ENCODE data around the gene PRSS2. TPM values are rescaled to one million over a fixed set of nuclear protein-coding genes. Genes with fewer than 3 reads are reported as not detected.
"Not testable (repeated sequence)": the region's sequence is repeated elsewhere in the genome, so short reads cannot be mapped to it uniquely, and the experiment has no call there.

Gene PRSS2
- total and polyA plus RNA-seq, 4 donors, result 9.3 to 24.4 (median 15.5) TPM

GRCh38 chr7:142768885-142769284, 1.9 kb upstream of the PRSS2 start:
- H3K27me3 ChIP-seq (ENCODE audit: control insufficient read depth in 1 of 2, insufficient read depth in 2 of 2, low read length in 1 of 2); H3K4me3 ChIP-seq (ENCODE audit: low read length in 2 of 2); ATAC-seq (ENCODE audit: low FRiP score); H3K27ac ChIP-seq (ENCODE audit: low read depth in 1 of 2, low read length in 2 of 2); H3K4me1 ChIP-seq (ENCODE audit: control insufficient read depth in 1 of 2, insufficient read depth in 2 of 2, low read length in 2 of 2); H3K36me3 ChIP-seq (ENCODE audit: control insufficient read depth in 1 of 2, insufficient read depth in 2 of 2, low read length in 1 of 2); DNase-seq; intact Hi-C loops (cut with DNase I); H3K9me3 ChIP-seq (ENCODE audit: control insufficient read depth, low read length): not testable (repeated sequence)
- 73 to 77% methylated on average over 3 of the region's 3 CpGs for WGBS, 2 donors

DNA sequence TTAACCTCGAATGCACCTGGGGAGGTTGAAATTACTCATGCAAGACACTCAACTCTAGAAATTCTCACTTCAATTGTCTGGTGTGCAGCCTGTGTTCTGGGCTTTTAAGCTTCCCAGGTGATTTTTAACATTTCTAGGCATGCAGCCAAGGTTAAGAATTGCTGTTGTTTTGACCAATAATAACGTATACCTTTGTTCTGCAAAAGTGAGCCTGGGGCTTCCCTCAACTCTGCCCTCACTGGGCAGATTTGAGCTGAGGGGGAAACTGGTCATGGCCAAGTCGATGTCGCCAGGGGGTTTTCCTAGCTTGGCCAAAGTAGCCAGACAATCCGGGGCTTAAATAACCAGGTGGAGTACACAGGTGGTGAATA, 568 bp downstream of the PRSS2 start:
- ATAC-seq (ENCODE audit: low FRiP score) (no peak), DNase-seq (no peak)
- H3K4me3 ChIP-seq (ENCODE audit: low read length in 2 of 2), result no peak overlapping the region
- no peaks in the 10 kb centered on the region for H3K36me3 ChIP-seq (ENCODE audit: control insufficient read depth in 1 of 2, insufficient read depth in 2 of 2, low read length in 1 of 2)
- H3K9me3 ChIP-seq (ENCODE audit: control insufficient read depth, low read length), result no peaks in the 10 kb centered on the region
- 79 to 87% methylated on average over 5 of the region's 5 CpGs for WGBS, 2 donors
- no peaks in the 10 kb centered on the region for H3K4me1 ChIP-seq (ENCODE audit: control insufficient read depth in 1 of 2, insufficient read depth in 2 of 2, low read length in 2 of 2)
- intact Hi-C loops (cut with DNase I), result no loop called here
- H3K27me3 ChIP-seq (ENCODE audit: control insufficient read depth in 1 of 2, insufficient read depth in 2 of 2, low read length in 1 of 2), result no peaks in the 10 kb centered on the region
- no peak overlapping the region for H3K27ac ChIP-seq (ENCODE audit: low read depth in 1 of 2, low read length in 2 of 2)

DNA sequence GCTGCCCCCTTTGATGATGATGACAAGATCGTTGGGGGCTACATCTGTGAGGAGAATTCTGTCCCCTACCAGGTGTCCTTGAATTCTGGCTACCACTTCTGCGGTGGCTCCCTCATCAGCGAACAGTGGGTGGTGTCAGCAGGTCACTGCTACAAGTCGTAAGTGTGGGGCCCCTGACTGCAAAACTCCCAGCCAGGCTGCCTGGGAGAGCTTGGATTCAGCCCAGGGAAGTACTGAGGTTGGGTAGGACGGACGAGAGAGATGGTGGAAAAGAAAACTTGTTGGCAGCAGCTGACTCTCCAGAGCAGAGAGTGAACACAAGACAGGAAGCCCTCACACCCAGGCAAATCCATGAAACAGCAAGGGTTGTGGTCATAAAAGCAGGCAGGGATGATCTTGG, 1.3 kb downstream of the PRSS2 start:
- no peak overlapping the region for H3K27ac ChIP-seq (ENCODE audit: low read depth in 1 of 2, low read length in 2 of 2)
- no peak overlapping the region for H3K4me3 ChIP-seq (ENCODE audit: low read length in 2 of 2)
- 44 to 60% methylated on average over 6 of the region's 6 CpGs for WGBS, 2 donors
- ATAC-seq (ENCODE audit: low FRiP score) (no peak), DNase-seq (no peak)
- no peaks in the 10 kb centered on the region for H3K9me3 ChIP-seq (ENCODE audit: control insufficient read depth, low read length)
- intact Hi-C loops (cut with DNase I), result no loop called here
- H3K4me1 ChIP-seq (ENCODE audit: control insufficient read depth in 1 of 2, insufficient read depth in 2 of 2, low read length in 2 of 2), result no peaks in the 10 kb centered on the region
- no peaks in the 10 kb centered on the region for H3K27me3 ChIP-seq (ENCODE audit: control insufficient read depth in 1 of 2, insufficient read depth in 2 of 2, low read length in 1 of 2)
- no peaks in the 10 kb centered on the region for H3K36me3 ChIP-seq (ENCODE audit: control insufficient read depth in 1 of 2, insufficient read depth in 2 of 2, low read length in 1 of 2)

DNA sequence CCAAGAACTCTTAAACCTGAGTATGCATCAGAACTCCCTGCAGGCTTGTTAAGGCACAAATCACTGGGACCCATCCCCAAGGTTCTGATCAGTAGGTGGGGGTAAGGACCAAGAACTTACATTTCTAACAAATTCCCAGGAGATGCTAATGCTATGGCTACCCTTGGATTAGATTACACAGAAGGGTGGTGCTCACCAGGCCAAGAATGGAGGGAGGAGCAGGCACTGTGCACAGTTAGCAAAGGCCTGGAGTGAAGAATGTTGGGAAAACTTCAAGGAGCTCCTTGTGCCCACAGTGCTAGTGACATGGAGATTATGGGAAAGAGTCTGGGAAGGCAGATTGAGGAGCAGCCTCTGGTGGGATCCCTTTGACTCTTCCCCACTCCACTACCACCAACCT, 1.9 kb downstream of the PRSS2 start:
- H3K4me3 ChIP-seq (ENCODE audit: low read length in 2 of 2), result no peak overlapping the region
- H3K27ac ChIP-seq (ENCODE audit: low read depth in 1 of 2, low read length in 2 of 2), result no peak overlapping the region
- intact Hi-C loops (cut with DNase I), result no loop called here
- no peaks in the 10 kb centered on the region for H3K4me1 ChIP-seq (ENCODE audit: control insufficient read depth in 1 of 2, insufficient read depth in 2 of 2, low read length in 2 of 2)
- DNase-seq (no peak), ATAC-seq (ENCODE audit: low FRiP score) (no peak)
- H3K9me3 ChIP-seq (ENCODE audit: control insufficient read depth, low read length), result no peaks in the 10 kb centered on the region
- H3K27me3 ChIP-seq (ENCODE audit: control insufficient read depth in 1 of 2, insufficient read depth in 2 of 2, low read length in 1 of 2), result no peaks in the 10 kb centered on the region
- no peaks in the 10 kb centered on the region for H3K36me3 ChIP-seq (ENCODE audit: control insufficient read depth in 1 of 2, insufficient read depth in 2 of 2, low read length in 1 of 2)

DNA sequence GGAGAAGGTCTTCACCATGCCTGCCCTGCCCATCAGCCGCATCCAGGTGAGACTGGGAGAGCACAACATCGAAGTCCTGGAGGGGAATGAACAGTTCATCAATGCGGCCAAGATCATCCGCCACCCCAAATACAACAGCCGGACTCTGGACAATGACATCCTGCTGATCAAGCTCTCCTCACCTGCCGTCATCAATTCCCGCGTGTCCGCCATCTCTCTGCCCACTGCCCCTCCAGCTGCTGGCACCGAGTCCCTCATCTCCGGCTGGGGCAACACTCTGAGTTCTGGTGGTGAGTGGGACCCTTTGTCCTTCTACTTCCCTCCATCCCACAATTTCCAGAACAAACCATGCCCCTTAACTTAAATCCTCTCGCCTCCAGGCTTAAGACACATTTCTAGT, 2.5 kb downstream of the PRSS2 start:
- intact Hi-C loops (cut with DNase I), result no loop called here
- DNase-seq (no peak), ATAC-seq (ENCODE audit: low FRiP score) (no peak)
- H3K4me3 ChIP-seq (ENCODE audit: low read length in 2 of 2), result no peak overlapping the region
- H3K9me3 ChIP-seq (ENCODE audit: control insufficient read depth, low read length), result no peaks in the 10 kb centered on the region
- WGBS, 2 donors, result 83 to 98% methylated on average over 12 of the region's 12 CpGs
- H3K4me1 ChIP-seq (ENCODE audit: control insufficient read depth in 1 of 2, insufficient read depth in 2 of 2, low read length in 2 of 2), result no peaks in the 10 kb centered on the region
- no peak overlapping the region for H3K27ac ChIP-seq (ENCODE audit: low read depth in 1 of 2, low read length in 2 of 2)
- H3K27me3 ChIP-seq (ENCODE audit: control insufficient read depth in 1 of 2, insufficient read depth in 2 of 2, low read length in 1 of 2), result no peaks in the 10 kb centered on the region
- no peaks in the 10 kb centered on the region for H3K36me3 ChIP-seq (ENCODE audit: control insufficient read depth in 1 of 2, insufficient read depth in 2 of 2, low read length in 1 of 2)

- no peak for DNase-seq
- Histone ChIP-seq H3K27ac (ENCODE audit: low read depth in 1 of 2, low read length in 2 of 2) (no peak overlapping the region), H3K27me3 (ENCODE audit: control insufficient read depth in 1 of 2, insufficient read depth in 2 of 2, low read length in 1 of 2) (no peaks in the 10 kb centered on the region), H3K9me3 (ENCODE audit: control insufficient read depth, low read length) (no peaks in the 10 kb centered on the region), H3K4me1 (ENCODE audit: control insufficient read depth in 1 of 2, insufficient read depth in 2 of 2, low read length in 2 of 2) (no peaks in the 10 kb centered on the region), H3K4me3 (ENCODE audit: low read length in 2 of 2) (no peak overlapping the region), H3K36me3 (ENCODE audit: control insufficient read depth in 1 of 2, insufficient read depth in 2 of 2, low read length in 1 of 2) (no peaks in the 10 kb centered on the region)
- no peak for ATAC-seq (ENCODE audit: low FRiP score)
- intact Hi-C loops (cut with DNase I), result no loop called here
- 75 to 95% methylated on average over 4 of the region's 4 CpGs for WGBS, 2 donors
These were observed 3.4 kb downstream of the PRSS2 start for GRCh38 chr7:142773937-142774744.

- H3K9me3 ChIP-seq (ENCODE audit: control insufficient read depth, low read length), result no peaks in the 10 kb centered on the region
- 23 to 35% methylated on average over 8 of the region's 8 CpGs for WGBS, 2 donors
- H3K4me3 ChIP-seq (ENCODE audit: low read length in 2 of 2), result no peak overlapping the region
- H3K36me3 ChIP-seq (ENCODE audit: control insufficient read depth in 1 of 2, insufficient read depth in 2 of 2, low read length in 1 of 2), result no peaks in the 10 kb centered on the region
- ATAC-seq (ENCODE audit: low FRiP score), result no peak
- H3K27me3 ChIP-seq (ENCODE audit: control insufficient read depth in 1 of 2, insufficient read depth in 2 of 2, low read length in 1 of 2), result no peaks in the 10 kb centered on the region
- intact Hi-C loops (cut with DNase I), result no loop called here
- DNase-seq, result no peak
- H3K27ac ChIP-seq (ENCODE audit: low read depth in 1 of 2, low read length in 2 of 2), result peak overlapping the region in 1 of 2 donors; percentile 8
- H3K4me1 ChIP-seq (ENCODE audit: control insufficient read depth in 1 of 2, insufficient read depth in 2 of 2, low read length in 2 of 2), result no peaks in the 10 kb centered on the region
These were observed 4.1 kb downstream of the PRSS2 start for GRCh38 chr7:142774826-142775225.

DNA sequence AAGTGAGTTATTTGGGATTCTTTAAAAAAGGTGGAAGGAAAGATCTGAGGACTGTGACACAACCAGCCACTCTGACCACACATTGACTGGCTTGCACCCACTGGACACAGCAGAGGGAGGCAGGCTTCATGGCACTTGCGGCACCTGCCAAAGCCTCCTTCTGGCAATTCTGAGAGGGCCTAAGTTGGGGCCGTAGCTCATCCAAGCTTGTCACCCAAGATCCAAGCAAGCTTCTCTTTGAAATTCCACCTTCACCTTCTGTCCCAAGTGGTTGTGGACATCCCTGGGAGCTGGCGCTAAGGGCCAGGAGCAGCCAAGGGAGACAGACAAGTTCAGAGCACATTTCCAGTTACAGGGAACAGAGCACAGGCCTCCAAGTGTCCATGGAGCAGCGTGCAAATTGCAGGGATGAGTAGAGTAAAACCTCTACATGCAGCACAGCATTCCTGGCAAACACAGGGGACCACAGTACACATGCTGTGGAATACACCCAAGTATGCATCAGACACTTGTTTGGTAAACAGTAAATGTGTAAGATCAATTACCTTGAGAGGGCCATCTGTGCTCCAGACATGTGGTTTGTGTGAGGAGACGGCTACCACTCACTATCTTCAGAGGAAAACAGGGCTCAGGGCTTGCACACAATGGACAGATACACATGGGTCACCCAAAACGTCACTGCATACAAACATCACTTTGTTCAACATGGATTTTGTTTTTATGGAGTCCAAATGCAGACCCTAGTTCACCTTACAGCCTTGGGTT, 4.8 kb downstream of the PRSS2 start:
- intact Hi-C loops (cut with DNase I); H3K4me3 ChIP-seq (ENCODE audit: low read length in 2 of 2); H3K4me1 ChIP-seq (ENCODE audit: control insufficient read depth in 1 of 2, insufficient read depth in 2 of 2, low read length in 2 of 2); H3K36me3 ChIP-seq (ENCODE audit: control insufficient read depth in 1 of 2, insufficient read depth in 2 of 2, low read length in 1 of 2); H3K9me3 ChIP-seq (ENCODE audit: control insufficient read depth, low read length); ATAC-seq (ENCODE audit: low FRiP score); DNase-seq; H3K27me3 ChIP-seq (ENCODE audit: control insufficient read depth in 1 of 2, insufficient read depth in 2 of 2, low read length in 1 of 2): not testable (repeated sequence)
- 69 to 82% methylated on average over 6 of the region's 6 CpGs for WGBS, 2 donors
- H3K27ac ChIP-seq (ENCODE audit: low read depth in 1 of 2, low read length in 2 of 2), result peak overlapping the region in 1 of 2 donors; percentile 10
